MCF 10A (cell line): ENCODE measurements around the gene SLC35G6. TPM values are rescaled to one million over a fixed set of nuclear protein-coding genes. Genes with fewer than 3 reads are reported as not detected.

ENCODE experiments used
- BruUV-seq: library from RNA; stranded (reverse); fragments of 400-500 nt; replicated peaks from 2 replicates; lab custom pipeline; 2021; lab: Mats Ljungman, UMichigan
- CTCF ChIA-PET: fragments of 300-600 bp; sonication (Branson Sonifier 250); formaldehyde crosslinking; extraction: SDS; loops from one replicate; lab custom pipeline; 2021; ENCODE audit warnings: antibody characterized with exemption, inconsistent platforms; lab: Yijun Ruan, JAX
- POLR2A ChIA-PET: fragments of 300-600, 350-650 bp; sonication (Branson Sonifier 250); formaldehyde crosslinking; extraction: SDS; loops from one replicate; lab custom pipeline; 2020; ENCODE audit warnings: antibody characterized with exemption, inconsistent platforms; lab: Yijun Ruan, JAX
- DNase-seq: peaks from one replicate; pipeline ENCODE4 v3.0.0-alpha.2; 2018; ENCODE audit not compliant: unreplicated experiment
- H3K27ac Mint-ChIP-seq: one replicate; pipeline ENCODE4 v1.8.0; 2022; ENCODE audit warnings: mild to moderate bottlenecking, low read depth, mixed read lengths; ENCODE audit not compliant: unreplicated experiment
- H3K27me3 Mint-ChIP-seq: one replicate; pipeline ENCODE4 v1.8.0; 2022; ENCODE audit warnings: mixed read lengths; ENCODE audit not compliant: insufficient read depth, unreplicated experiment
- H3K36me3 Mint-ChIP-seq: one replicate; pipeline ENCODE4 v1.8.0; 2022; ENCODE audit warnings: mild to moderate bottlenecking, moderate library complexity, mixed read lengths; ENCODE audit not compliant: insufficient read depth, unreplicated experiment
- H3K4me1 Mint-ChIP-seq: one replicate; pipeline ENCODE4 v1.8.0; 2022; ENCODE audit warnings: mixed read lengths; ENCODE audit not compliant: insufficient read depth, unreplicated experiment
- H3K4me3 Mint-ChIP-seq: one replicate; pipeline ENCODE4 v1.8.0; 2022; ENCODE audit warnings: mild to moderate bottlenecking, moderate library complexity, mixed read lengths; ENCODE audit not compliant: unreplicated experiment
- H3K9me3 Mint-ChIP-seq: one replicate; pipeline ENCODE4 v1.8.0; 2022; ENCODE audit warnings: mixed read lengths; ENCODE audit not compliant: unreplicated experiment
- CTCF ChIP-seq: fragments of 200-600 bp; IDR thresholded peaks from one replicate; pipeline ENCODE4 v1.8.0; 2022; ENCODE audit warnings: antibody characterized with exemption, mild to moderate bottlenecking; ENCODE audit not compliant: unreplicated experiment
- intact Hi-C: fragments of 100-400 bp; cut with micrococcal nuclease; formaldehyde crosslinking; loops from 2 replicates; pipeline ENCODE4 v1.14.1; 2022
- total RNA-seq: library from RNA; stranded (reverse); gene quantifications from 2 replicates; pipeline ENCODE4 v1.2.3, GENCODE V29; 2022

Gene SLC35G6
- total RNA-seq, 1 experiment from 2014 or later = not detected

DNA sequence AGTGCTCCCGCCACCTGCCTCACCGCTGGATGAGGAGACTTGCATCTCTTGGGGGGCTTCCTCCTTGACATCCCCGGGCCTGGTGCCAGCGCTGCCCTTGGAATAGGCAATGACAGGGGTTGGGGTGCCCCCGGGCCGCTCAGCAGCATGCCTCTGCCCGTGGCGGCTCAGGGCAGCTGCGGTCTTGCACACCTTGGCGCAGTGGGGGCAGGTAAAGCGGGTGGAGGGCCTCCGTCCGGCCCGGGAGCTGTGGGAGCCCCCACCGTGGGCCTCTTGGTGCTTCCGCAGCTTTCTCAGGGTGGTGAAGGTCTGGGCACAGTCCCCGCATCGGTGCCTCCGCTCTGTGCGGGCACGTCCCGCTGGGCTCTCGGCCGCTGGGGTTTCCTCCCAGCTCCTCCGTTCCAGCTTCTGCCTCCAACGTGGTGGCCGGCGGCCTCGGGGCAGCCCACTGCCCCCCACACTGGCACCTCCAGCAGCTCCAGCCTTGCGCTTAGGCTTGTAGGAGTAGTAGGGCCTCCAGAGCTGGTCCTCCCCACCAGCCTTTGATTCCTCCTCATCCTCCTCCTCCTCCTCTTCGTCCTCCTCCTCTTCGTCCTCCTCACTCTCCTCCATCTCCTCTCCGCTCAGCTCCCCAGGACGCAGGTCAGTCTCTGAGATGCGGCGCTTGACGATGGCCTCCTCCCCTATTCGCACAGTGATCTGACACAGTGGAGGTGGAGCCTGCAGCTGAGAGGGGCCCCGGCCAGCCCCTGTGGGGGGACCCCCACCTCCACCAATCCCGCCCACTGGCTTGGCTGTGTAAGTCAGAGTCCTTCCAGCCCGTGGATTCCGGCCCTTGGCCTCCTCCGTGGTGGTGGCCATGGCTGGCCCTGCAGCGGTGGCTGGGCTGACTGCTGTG, 18.5 kb upstream of the SLC35G6 start:
- Mint-ChIP-seq H3K27me3 (no peaks in the 10 kb centered on the region), H3K27ac (no peak overlapping the region), H3K9me3 (no peaks in the 10 kb centered on the region), H3K4me1 (peaks cover 10% of the 10 kb centered on the region), H3K4me3 (no peak overlapping the region), H3K36me3 (peaks cover 60% of the 10 kb centered on the region)
- intact Hi-C loops = no loop called here
- no TSS peak for BruUV-seq
- no peak for TF ChIP-seq CTCF
- DNase-seq = no peak
- ChIA-PET POLR2A (interaction anchor here (0.7 to 4.4 kb wide), 5 partner anchors 13 to 134 kb away, joined by 3 to 18 read pairs (median 3); partner anchors contain the start of gene POLR2A), CTCF (interaction anchor here (0.6 to 1.9 kb wide), 7 partner anchors 8 to 647 kb away, joined by 3 to 8 read pairs (median 3); no protein-coding TSS in a partner anchor)

DNA sequence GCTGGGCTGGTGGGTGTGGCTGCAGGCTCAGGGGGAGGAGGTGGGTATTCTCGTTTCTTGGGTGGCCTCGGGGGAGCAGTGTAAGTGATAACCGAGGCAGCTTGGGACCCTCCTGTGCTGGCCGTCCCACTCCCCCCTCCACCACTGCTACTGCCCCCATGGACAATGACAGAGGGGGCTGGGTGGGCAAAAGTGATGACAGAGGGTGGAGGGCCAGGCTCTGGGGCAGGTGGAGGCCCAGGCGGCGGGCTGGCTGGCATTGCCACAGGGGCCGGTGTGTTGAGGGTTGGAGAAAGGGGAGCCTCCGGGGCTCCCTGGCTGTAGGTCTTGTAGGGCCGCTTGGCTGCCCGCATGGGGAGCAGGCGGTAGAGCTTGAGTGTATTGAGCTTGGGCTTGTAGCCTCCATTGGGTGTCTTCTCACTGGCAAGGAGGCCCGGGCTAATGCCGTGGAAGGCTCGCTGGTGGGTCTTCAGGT, 17.8 kb upstream of the SLC35G6 start:
- intact Hi-C loops = no loop called here
- BruUV-seq = no TSS peak
- Mint-ChIP-seq H3K9me3 (no peaks in the 10 kb centered on the region), H3K27me3 (no peaks in the 10 kb centered on the region), H3K36me3 (peaks cover 62% of the 10 kb centered on the region), H3K27ac (no peak overlapping the region), H3K4me1 (peaks cover 10% of the 10 kb centered on the region), H3K4me3 (no peak overlapping the region)
- ChIA-PET CTCF (interaction anchor here (0.7 to 1.3 kb wide), 2 partner anchors 7 to 26 kb away, joined by 3 to 4 read pairs; no protein-coding TSS in a partner anchor), POLR2A (interaction anchor here (4.4 kb wide), 1 partner anchor 21 kb away, joined by 18 read pairs; the partner anchor contains the start of gene POLR2A)
- DNase-seq = no peak
- no peak for TF ChIP-seq CTCF

DNA sequence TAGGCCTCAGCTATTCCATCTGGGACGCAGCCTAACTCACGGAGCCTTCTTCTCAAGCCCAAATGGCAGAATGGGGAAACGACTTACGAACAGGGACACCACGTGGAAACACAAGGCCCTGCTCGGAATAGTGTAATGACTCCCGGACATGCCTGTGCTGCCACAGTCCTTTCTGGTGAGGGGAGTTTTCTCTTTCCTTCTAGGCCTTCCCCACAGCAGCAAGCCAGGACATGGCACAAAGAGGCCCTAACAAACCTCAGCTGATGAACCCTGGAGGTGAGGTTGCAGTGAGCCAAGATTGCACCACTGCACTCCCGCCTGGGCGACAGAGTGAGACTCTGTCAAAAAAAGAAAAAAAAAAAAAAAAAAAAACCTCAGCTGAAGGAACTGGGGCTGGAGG, 17.2 kb upstream of the SLC35G6 start:
- Mint-ChIP-seq H3K27ac (no peak overlapping the region), H3K4me3 (no peak overlapping the region), H3K9me3 (no peaks in the 10 kb centered on the region), H3K27me3 (no peaks in the 10 kb centered on the region), H3K36me3 (peaks cover 63% of the 10 kb centered on the region), H3K4me1 (peaks cover 10% of the 10 kb centered on the region)
- no TSS peak for BruUV-seq
- TF ChIP-seq CTCF = no peak
- POLR2A ChIA-PET = interaction anchor here (1.6 to 4.4 kb wide), 2 partner anchors 11 to 21 kb away, joined by 5 to 18 read pairs; partner anchors contain the start of gene POLR2A
- intact Hi-C loops = no loop called here
- CTCF ChIA-PET = interaction anchor here (0.5 to 1.3 kb wide), 2 partner anchors 27 to 53 kb away, joined by 3 to 4 read pairs; no protein-coding TSS in a partner anchor
- DNase-seq = no peak
